H1 (cell line): Measurements from ENCODE around the gene ADNP2. TPM values are rescaled to one million over a fixed set of nuclear protein-coding genes. Genes with fewer than 3 reads are reported as not detected.
A peak's percentile ranks its signal among the peaks of the same experiment; 100 is the strongest.

ENCODE experiments used
- CTCF ChIA-PET: fragments of 300-600 bp; sonication (Branson Sonifier 250); formaldehyde crosslinking; loops from one replicate; lab custom pipeline; 2021; ENCODE audit not compliant: partially characterized antibody; lab: Charles Lee
- POLR2A ChIA-PET: fragments of 300-600 bp; sonication (Branson Sonifier 250); formaldehyde crosslinking; loops from one replicate; lab custom pipeline; 2021; ENCODE audit warnings: inconsistent platforms; ENCODE audit not compliant: partially characterized antibody; lab: Charles Lee
- DNase-seq, 2 experiments: peaks; one replicate each; pipeline versions ENCODE4 v3.0.0 to v3.0.0-alpha.2; 2010 to 2022; ENCODE audit warnings: low spot score in 2 of 2, low read depth in 1 of 2, mixed read lengths in 1 of 2
- FAIRE-seq: peaks from 2 replicates; lab custom pipeline; 2011; peaks lifted over from hg19 to GRCh38; lab: Jason Lieb, UNC
- H2AFZ ChIP-seq: 2 replicates; pipeline ENCODE4 v1.8.1; 2012; ENCODE audit warnings: low read length, inconsistent platforms
- H2AK5ac ChIP-seq: 2 replicates; pipeline ENCODE4 v1.6.1; 2013; ENCODE audit warnings: low read depth, low read length
- H2BK120ac ChIP-seq: replicated peaks from 2 replicates; pipeline ENCODE3; 2013; ENCODE audit warnings: low read depth, low read length, inconsistent platforms
- H2BK12ac ChIP-seq: 2 replicates; pipeline ENCODE4 v1.6.1; 2013; ENCODE audit warnings: low read depth, low read length
- H2BK15ac ChIP-seq: 2 replicates; pipeline ENCODE4 v1.6.1; 2013; ENCODE audit warnings: low read length
- H2BK20ac ChIP-seq: 2 replicates; pipeline ENCODE4 v1.6.1; 2013; ENCODE audit warnings: low read length
- H2BK5ac ChIP-seq: 2 replicates; pipeline ENCODE4 v1.6.1; 2013; ENCODE audit warnings: low read depth, low read length
- H3K14ac ChIP-seq: 2 replicates; pipeline ENCODE4 v1.6.1; 2013; ENCODE audit warnings: inconsistent platforms; ENCODE audit not compliant: insufficient read length
- H3K18ac ChIP-seq: 2 replicates; pipeline ENCODE4 v1.6.1; 2013; ENCODE audit warnings: low read length; ENCODE audit errors: extremely low read depth
- H3K23ac ChIP-seq: 2 replicates; pipeline ENCODE4 v1.6.1; 2013; ENCODE audit warnings: inconsistent platforms; ENCODE audit not compliant: insufficient read length
- H3K23me2 ChIP-seq: 2 replicates; pipeline ENCODE4 v1.6.1; 2013; ENCODE audit warnings: low read depth, low read length
- H3K27ac ChIP-seq: 2 replicates; pipeline ENCODE4 v1.6.1; 2011; ENCODE audit warnings: low read depth, low read length, inconsistent platforms
- H3K27me3 ChIP-seq, 4 experiments: replicated peaks in 1 of 4; 1 replicate in 1 of 4; 2 replicates in 3 of 4; pipeline versions ENCODE4 v1.6.1 to v1.8.1; 2011 to 2013; ENCODE audit warnings: low read length in 3 of 4, mild to moderate bottlenecking in 3 of 4, inconsistent platforms in 2 of 4, mixed read lengths in 2 of 4, moderate library complexity in 1 of 4; ENCODE audit not compliant: control insufficient read depth in 3 of 4, insufficient read depth in 3 of 4; ENCODE audit errors: extremely low read depth in 1 of 4
- H3K36me3 ChIP-seq, 4 experiments: 2 replicates each; pipeline versions ENCODE4 v1.6.1 to v1.8.1; 2011 to 2013; ENCODE audit warnings: mild to moderate bottlenecking in 4 of 4, low read length in 3 of 4, moderate library complexity in 2 of 4, control low read depth in 1 of 4, inconsistent platforms in 1 of 4; ENCODE audit not compliant: insufficient read depth in 4 of 4, control insufficient read depth in 2 of 4
- H3K4ac ChIP-seq: replicated peaks from 2 replicates; pipeline ENCODE3; 2013; ENCODE audit warnings: low read length, low read depth, mixed read lengths, inconsistent platforms; ENCODE audit not compliant: insufficient read length
- H3K4me1 ChIP-seq, 4 experiments: replicated peaks in 1 of 4; 1 replicate in 1 of 4; 2 replicates in 3 of 4; pipeline versions ENCODE4 v1.6.1 to v1.8.1; 2011 to 2013; ENCODE audit warnings: low read length in 3 of 4, inconsistent platforms in 2 of 4, mixed read lengths in 1 of 4; ENCODE audit not compliant: insufficient read depth in 4 of 4, control insufficient read depth in 3 of 4
- H3K4me2 ChIP-seq, 2 experiments: 2 replicates each; pipeline versions ENCODE4 v1.6.1 to v1.8.1; 2011 to 2013; ENCODE audit warnings: low read depth in 2 of 2, low read length in 2 of 2, control low read depth in 1 of 2, inconsistent platforms in 1 of 2, mild to moderate bottlenecking in 1 of 2; ENCODE audit not compliant: insufficient read depth in 1 of 2
- H3K4me3 ChIP-seq, 4 experiments: fragments of 200-600, 300-600 bp in 1 of 4; sonication (generic), shearing (Covaris generic), sonication (Bioruptor Twin) in 1 of 4; 2 replicates each; pipeline versions ENCODE4 v1.5.1 to v1.8.1; 2011 to 2016; ENCODE audit warnings: low read length in 4 of 4, low read depth in 3 of 4, control low read depth in 2 of 4, inconsistent platforms in 2 of 4, mild to moderate bottlenecking in 2 of 4, mixed read lengths in 1 of 4, moderate library complexity in 1 of 4; ENCODE audit not compliant: insufficient read depth in 2 of 4; ENCODE audit errors: extremely low read depth in 1 of 4
- H3K56ac ChIP-seq: replicated peaks from 2 replicates; pipeline ENCODE3; 2013; ENCODE audit warnings: low read depth, mild to moderate bottlenecking, mixed read lengths, low read length, inconsistent platforms; ENCODE audit not compliant: insufficient read length
- H3K79me1 ChIP-seq: 2 replicates; pipeline ENCODE4 v1.6.1; 2013; ENCODE audit warnings: low read depth, low read length, control low read depth
- H3K79me2 ChIP-seq, 2 experiments: 2 replicates each; pipeline versions ENCODE4 v1.6.1 to v1.8.1; 2012 to 2013; ENCODE audit warnings: low read length in 2 of 2, mild to moderate bottlenecking in 2 of 2, inconsistent platforms in 1 of 2; ENCODE audit not compliant: insufficient read depth in 2 of 2, control insufficient read depth in 1 of 2
- H3K9ac ChIP-seq, 4 experiments: replicated peaks in 1 of 4; 1 replicate in 1 of 4; 2 replicates in 3 of 4; pipeline versions ENCODE4 v1.6.1 to v1.8.1; 2011 to 2013; ENCODE audit warnings: low read depth in 3 of 4, low read length in 3 of 4, control low read depth in 2 of 4, mild to moderate bottlenecking in 2 of 4, moderate library complexity in 2 of 4, inconsistent platforms in 1 of 4; ENCODE audit errors: extremely low read depth in 1 of 4
- H3K9me3 ChIP-seq, 2 experiments: 2 replicates each; pipeline versions ENCODE4 v1.6.1 to v1.8.1; 2012 to 2013; ENCODE audit warnings: mild to moderate bottlenecking in 2 of 2, moderate library complexity in 2 of 2, control low read depth in 1 of 2, inconsistent platforms in 1 of 2, low read depth in 1 of 2, low read length in 1 of 2, mixed read lengths in 1 of 2; ENCODE audit not compliant: insufficient read depth in 2 of 2
- H4K20me1 ChIP-seq, 2 experiments: replicated peaks in 1 of 2; 2 replicates each; pipeline versions ENCODE3 to v1.8.1; 2011 to 2013; ENCODE audit warnings: inconsistent platforms in 2 of 2, low read length in 2 of 2, mild to moderate bottlenecking in 1 of 2; ENCODE audit not compliant: insufficient read depth in 2 of 2, control insufficient read depth in 1 of 2
- H4K5ac ChIP-seq: 2 replicates; pipeline ENCODE4 v1.6.1; 2013; ENCODE audit warnings: low read length, low read depth, mixed read lengths, inconsistent platforms; ENCODE audit not compliant: insufficient read length
- H4K8ac ChIP-seq: 2 replicates; pipeline ENCODE4 v1.8.0; 2013; ENCODE audit warnings: mild to moderate bottlenecking, moderate library complexity, low read length, inconsistent platforms; ENCODE audit not compliant: insufficient read depth; ENCODE audit errors: extremely low read depth
- H4K91ac ChIP-seq: replicated peaks from 2 replicates; pipeline ENCODE3; 2013; ENCODE audit warnings: low read length, mixed read lengths, inconsistent platforms; ENCODE audit not compliant: insufficient read length
- CEBPB ChIP-seq: IDR thresholded peaks from 2 replicates; pipeline ENCODE4 v1.6.1; 2012; ENCODE audit warnings: low read depth, low read length
- HDAC2 ChIP-seq, 2 experiments: fragments of 300-600 bp in 1 of 2; sonication (generic) in 1 of 2; IDR thresholded peaks; 2 replicates each; pipeline ENCODE4 v1.6.1; 2011 to 2012; ENCODE audit warnings: low read depth in 2 of 2, low read length in 2 of 2, mild to moderate bottlenecking in 2 of 2, moderate library complexity in 2 of 2, borderline replicate concordance in 1 of 2, inconsistent platforms in 1 of 2
- JUND ChIP-seq: IDR thresholded peaks from 2 replicates; pipeline ENCODE4 v1.6.1; 2011; ENCODE audit warnings: mild to moderate bottlenecking, improper control_type of control experiment, low read length
- NRF1 ChIP-seq: IDR thresholded peaks from 2 replicates; pipeline ENCODE4 v1.6.1; 2011; ENCODE audit warnings: mild to moderate bottlenecking, low read depth, low read length, improper control_type of control experiment
- RAD21 ChIP-seq, 2 experiments: IDR thresholded peaks in 1 of 2; conservative IDR thresholded peaks in 1 of 2; 2 replicates each; pipeline ENCODE4 v1.6.1; 2011; ENCODE audit warnings: low read depth in 2 of 2, low read length in 2 of 2, improper control_type of control experiment in 1 of 2, inconsistent platforms in 1 of 2, mild to moderate bottlenecking in 1 of 2, moderate library complexity in 1 of 2
- TAF7 ChIP-seq: optimal IDR thresholded peaks from 2 replicates; pipeline ENCODE3; 2011; ENCODE audit warnings: low read depth, mild to moderate bottlenecking, inconsistent platforms, low read length, moderate library complexity, borderline replicate concordance
- ZNF274 ChIP-seq: IDR thresholded peaks from 2 replicates; pipeline ENCODE4 v1.7.0; 2012; ENCODE audit warnings: low read length, borderline replicate concordance; ENCODE audit errors: extremely low read depth
- WGBS, 2 experiments: shearing (Covaris generic) in 1 of 2; methylation state at CpG; one replicate each; pipeline versions ENCODE4 v1.1.6 to v1.1.7; 2013 to 2015; ENCODE audit warnings: low lambda C conversion rate in 2 of 2, mixed read lengths in 2 of 2, inconsistent platforms in 1 of 2, low coverage in 1 of 2, missing lambda C conversion rate in 1 of 2; ENCODE audit not compliant: insufficient replicate concordance in 2 of 2, insufficient coverage in 1 of 2, insufficient read length in 1 of 2; ENCODE audit errors: extremely low coverage in 1 of 2, missing lambda C conversion rate in 1 of 2; 5-methylcytosine and 5-hydroxymethylcytosine counted together
- polyA plus RNA-seq, 7 experiments: library from polyadenylated mRNA; depleted of rRNA in 3 of 7; stranded (reverse) in 5 of 7; unstranded in 2 of 7; fragments of >200 nt in 5 of 7; fragments of 200-250 nt in 2 of 7; gene quantifications; 1 replicate in 5 of 7; 2 replicates in 1 of 7; 4 replicates in 1 of 7; pipeline versions ENCODE4 v1.2.1 to v1.2.3, GENCODE V29; 2011 to 2013; ENCODE audit warnings: missing spikeins in 2 of 7, mixed read lengths in 2 of 7
- total RNA-seq: library from RNA; stranded (reverse); fragmentation: NEBNext Ultra II Directional; extraction: Animal tissue kit (Norgen Biotek cat#: 25700); gene quantifications from 2 replicates; pipeline ENCODE4 v1.2.1, GENCODE V29; 2021

ADNP2 gene
- total and polyA plus RNA-seq, 2 of the 8 experiments (the other 6 are each of a cell fraction or from before 2014, with no cell fraction given) = 25.1 to 61.6 TPM

DNA sequence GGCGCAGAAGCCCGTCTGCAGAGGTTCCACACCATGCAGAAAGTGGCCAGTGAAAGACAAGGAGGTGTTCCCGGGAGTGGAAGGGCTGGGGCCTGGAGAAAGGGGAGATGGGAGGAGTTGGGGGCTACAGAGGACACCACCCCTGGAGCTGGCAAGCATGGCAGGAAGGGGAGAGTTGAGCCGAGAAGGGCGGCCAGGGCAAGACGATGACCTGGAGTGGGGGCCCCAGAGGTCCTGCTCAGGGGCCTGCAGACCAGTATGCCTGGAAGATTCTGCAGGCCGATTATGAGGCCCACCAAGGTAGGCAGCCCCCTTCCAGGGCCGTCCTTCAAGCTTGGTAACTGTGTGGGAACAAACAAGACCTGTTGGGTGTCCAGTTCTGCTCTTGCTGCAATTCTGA is 41.7 kb upstream of the ADNP2 start:
- H3K36me3 ChIP-seq = no peaks in the 10 kb centered on the region
- no peak overlapping the region for H2BK15ac ChIP-seq
- ChIA-PET POLR2A (interaction anchor here (0.8 to 2.2 kb wide), 3 partner anchors 12 to 42 kb away, joined by 3 to 8 read pairs (median 5); no protein-coding TSS in a partner anchor), CTCF (interaction anchor here (1.1 to 1.4 kb wide), 2 partner anchors 11 to 16 kb away, joined by 3 read pairs; no protein-coding TSS in a partner anchor)
- H3K9ac ChIP-seq = no peak overlapping the region
- 0 out of 7 replicates have a peak, but pooled peaks cover 0 to 4% (median 0%) of the 10 kb centered on the region in 4 experiments for H3K27me3 ChIP-seq
- H2BK120ac ChIP-seq = no peak overlapping the region
- no peak overlapping the region for H3K56ac ChIP-seq
- H3K4me3 ChIP-seq = no peak overlapping the region
- no peak overlapping the region for H2BK5ac ChIP-seq
- no peak overlapping the region for H3K4me2 ChIP-seq
- H3K27ac ChIP-seq = no peak overlapping the region
- no peaks in the 10 kb centered on the region for H3K79me2 ChIP-seq
- no peak overlapping the region for H4K5ac ChIP-seq
- H2BK20ac ChIP-seq = no peak overlapping the region
- no peak overlapping the region for H2AFZ ChIP-seq
- FAIRE-seq (no peak), DNase-seq (peak in 1 of 2 experiments; percentile 27)
- H4K91ac ChIP-seq = no peak overlapping the region
- H3K14ac ChIP-seq = no peak overlapping the region
- peaks cover 5 to 9% of the 10 kb centered on the region in 2 experiments; a peak in 2 of 4 replicates for H3K9me3 ChIP-seq
- no peak overlapping the region for H3K18ac ChIP-seq
- H4K20me1 ChIP-seq = no peaks in the 10 kb centered on the region
- no peak overlapping the region for H2BK12ac ChIP-seq
- H3K23ac ChIP-seq = no peak overlapping the region
- H3K4ac ChIP-seq = no peak overlapping the region
- no peak overlapping the region for H4K8ac ChIP-seq
- TF ChIP-seq CEBPB (no peak), TAF7 (no peak), HDAC2 (IDR thresholded peaks at IDR 0.05; ENCODE audit: borderline replicate concordance in 1 of 2, low read depth in 2 of 2, low read length in 2 of 2) (no peak), JUND (no peak), RAD21 (IDR thresholded peaks at IDR 0.05 in 1 of 2, conservative IDR thresholded peaks at IDR 0.05 in 1 of 2; ENCODE audit: low read depth in 2 of 2, low read length in 2 of 2) (no peak), ZNF274 (no peak), NRF1 (no peak)
- 87% methylated on average over 8 of the region's 8 CpGs; no CpG with 5 or more reads in 1 of the 2 experiments for WGBS, 2 experiments
- no peak overlapping the region for H2AK5ac ChIP-seq
- H3K23me2 ChIP-seq = no peaks in the 10 kb centered on the region
- H3K79me1 ChIP-seq = no peaks in the 10 kb centered on the region
- H3K4me1 ChIP-seq = no peaks in the 10 kb centered on the region
